Hematopoietic multipotent progenitor cell (in vitro differentiated cells): ENCODE measurements around the gene LRP1B. TPM values are rescaled to one million over a fixed set of nuclear protein-coding genes. Genes with fewer than 3 reads are reported as not detected.

Experiments used
- DNase-seq, 3 donors: peaks; one replicate each; pipeline ENCODE4 v3.0.0-alpha.2; 2011 to 2015; ENCODE audit warnings: low read depth in 2 of 3, low spot score in 2 of 3
- total RNA-seq: library from RNA; depleted of rRNA; stranded (reverse); fragments of >200 nt; gene quantifications from one replicate; pipeline ENCODE4 v1.2.3, GENCODE V29; 2012

The LRP1B gene
- total RNA-seq, 1 donor, result under 0.01 TPM

DNA sequence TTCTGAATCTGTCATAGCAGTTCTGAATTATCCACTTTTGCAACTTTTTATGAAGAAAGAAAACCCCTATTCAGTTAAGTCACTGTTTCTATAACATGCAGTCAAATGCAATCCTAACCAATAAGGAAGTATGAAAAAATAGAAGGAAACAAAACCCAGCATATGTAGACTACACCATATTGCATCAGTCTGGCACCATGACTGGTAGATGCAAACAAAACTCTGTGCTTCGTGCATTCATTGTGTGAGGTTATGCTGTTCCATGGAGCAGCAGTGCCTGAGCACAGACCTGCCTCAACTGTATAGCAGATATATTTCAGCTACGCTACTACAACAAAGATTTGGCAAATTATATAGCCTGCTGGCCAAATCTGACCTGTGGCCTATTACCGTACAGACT, 325.5 kb downstream of the LRP1B start:
- DNase-seq, result no peak

- no peak for DNase-seq
These were observed 334.4 kb downstream of the LRP1B start for GRCh38 chr2:141796449-141796848.

- no peak for DNase-seq
These were observed 339.3 kb downstream of the LRP1B start for GRCh38 chr2:141791521-141791920.

- DNase-seq, result no peak
These were observed 348.2 kb downstream of the LRP1B start for GRCh38 chr2:141782574-141782973.

GRCh38 chr2:141778315-141778835, 352.4 kb downstream of the LRP1B start:
- no peak for DNase-seq

GRCh38 chr2:141770530-141770929, 360.3 kb downstream of the LRP1B start:
- DNase-seq, result no peak

GRCh38 chr2:141767691-141768090, 363.1 kb downstream of the LRP1B start:
- DNase-seq, result no peak

GRCh38 chr2:141767051-141767450, 363.8 kb downstream of the LRP1B start:
- no peak for DNase-seq

DNA sequence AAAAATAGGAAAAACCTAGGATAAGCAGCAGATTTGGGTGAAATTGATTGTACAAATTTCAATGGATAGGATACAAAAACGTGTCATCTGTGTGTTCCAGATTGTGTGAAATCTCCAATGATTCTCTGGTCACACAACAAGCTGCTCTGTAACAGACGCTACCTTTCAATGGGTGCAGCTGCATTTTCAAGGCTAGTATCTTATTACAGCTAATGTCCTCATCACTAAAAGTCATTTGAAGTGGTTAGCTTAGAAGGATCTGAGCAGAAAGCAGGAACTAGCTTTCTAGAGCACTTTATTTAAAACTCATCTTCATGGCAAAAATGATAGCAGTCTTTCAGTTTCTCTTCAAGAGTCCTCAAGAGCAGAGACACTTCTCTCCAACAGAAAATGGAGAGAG, 364.6 kb downstream of the LRP1B start:
- no peak for DNase-seq

- DNase-seq, result no peak
These were observed 382.2 kb downstream of the LRP1B start for GRCh38 chr2:141748616-141749015.

DNA sequence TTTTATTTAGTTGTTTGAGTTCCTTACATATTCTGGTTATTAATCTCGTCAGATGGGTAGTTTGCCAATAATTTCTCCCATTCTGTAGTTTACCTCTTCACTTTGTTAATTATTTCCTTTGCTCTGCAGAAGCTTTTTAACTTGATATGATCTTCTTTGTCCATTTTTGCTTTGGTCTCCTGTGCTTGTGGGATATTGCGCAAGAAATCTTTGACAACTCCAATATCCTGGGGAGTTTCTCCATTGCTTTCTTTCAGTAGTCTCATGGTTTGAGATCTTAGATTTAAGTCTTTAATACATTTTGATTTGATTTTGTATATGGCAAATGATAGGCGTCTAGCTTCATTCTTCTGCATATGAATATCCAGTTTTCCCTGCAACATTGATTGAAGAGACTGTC, 389.2 kb downstream of the LRP1B start:
- DNase-seq, result no peak

DNA sequence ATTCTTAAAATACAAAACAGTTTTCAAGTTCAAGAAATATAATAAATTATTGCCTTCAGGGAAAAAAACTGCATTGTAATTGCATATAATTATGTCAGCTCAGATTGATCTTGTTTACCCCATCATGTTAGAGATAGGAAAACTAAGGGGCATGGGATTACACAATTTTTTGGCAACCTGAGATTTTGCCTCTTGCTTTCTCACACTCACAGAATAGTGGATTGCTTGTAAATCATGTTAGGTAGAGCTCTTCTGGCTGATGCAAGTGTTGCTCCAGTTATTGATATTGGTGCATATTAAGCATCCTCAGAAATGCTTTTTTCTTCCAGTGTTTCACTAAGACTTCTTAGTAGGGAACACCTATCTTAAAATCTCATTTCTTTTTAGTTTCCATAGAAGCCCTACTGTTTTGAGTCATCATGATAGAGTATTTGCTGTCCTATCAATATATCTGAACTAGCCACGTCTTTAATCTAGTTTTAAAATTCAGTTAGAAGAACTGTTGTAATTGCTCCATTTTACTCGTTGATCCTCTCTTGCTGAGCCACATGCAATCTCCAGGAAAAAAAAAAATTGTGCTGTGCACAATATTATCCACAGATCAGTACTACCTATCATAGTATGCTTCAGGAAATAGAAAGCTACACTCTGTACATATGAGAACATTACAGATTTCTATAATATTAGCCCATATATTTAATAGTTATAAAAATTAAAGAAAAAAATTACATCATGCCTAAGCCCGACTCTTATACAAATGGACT, 393.1 kb downstream of the LRP1B start:
- no peak for DNase-seq

- no peak for DNase-seq
These were observed 394.4 kb downstream of the LRP1B start for GRCh38 chr2:141736466-141736865.

DNA sequence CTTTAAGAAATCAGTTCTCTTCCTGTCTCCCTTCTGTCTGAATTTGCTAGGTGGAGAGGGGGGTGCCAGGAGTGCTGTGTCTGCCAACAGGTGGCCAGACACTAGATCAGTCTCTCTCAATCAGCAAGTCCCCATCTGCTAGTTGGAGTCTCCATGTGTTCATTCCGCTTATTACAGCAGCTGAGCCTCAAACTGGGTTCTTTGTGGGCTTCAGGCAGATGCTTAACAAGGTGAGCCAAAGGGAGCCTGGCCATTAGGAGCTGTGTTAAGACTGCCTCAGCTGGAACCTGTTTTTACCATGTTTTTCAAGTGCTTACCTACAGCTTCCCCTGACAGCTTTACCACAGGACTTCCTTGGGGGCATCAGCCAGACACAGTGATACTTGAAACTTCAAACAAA, 401.9 kb downstream of the LRP1B start:
- no peak for DNase-seq

- DNase-seq, result no peak
These were observed 402.7 kb downstream of the LRP1B start for GRCh38 chr2:141728142-141728541.

- no peak for DNase-seq
These were observed 406.4 kb downstream of the LRP1B start for GRCh38 chr2:141724426-141724825.

GRCh38 chr2:141723814-141724213, 407.0 kb downstream of the LRP1B start:
- no peak for DNase-seq

- no peak for DNase-seq
These were observed 410.3 kb downstream of the LRP1B start for GRCh38 chr2:141720476-141720875.

DNA sequence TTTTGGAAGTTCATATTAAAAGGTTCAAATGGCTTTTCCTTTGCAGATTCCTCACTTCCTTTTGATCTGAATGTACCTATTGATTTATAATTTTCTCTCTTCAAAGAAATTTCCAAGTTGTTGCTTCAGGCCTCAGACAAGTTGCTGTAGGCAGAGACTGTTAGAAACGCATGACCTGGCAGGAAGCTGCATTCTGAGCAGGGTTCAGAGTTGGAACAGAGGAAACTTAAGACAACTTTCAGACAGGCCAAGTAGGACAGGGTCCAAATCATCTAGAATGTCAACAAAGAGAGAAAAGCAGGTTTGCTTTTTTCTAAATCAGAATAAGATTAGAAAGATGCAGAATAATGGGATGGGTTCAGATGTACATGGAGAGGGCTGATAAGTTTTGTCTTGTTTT, 416.3 kb downstream of the LRP1B start:
- DNase-seq, result no peak

DNA sequence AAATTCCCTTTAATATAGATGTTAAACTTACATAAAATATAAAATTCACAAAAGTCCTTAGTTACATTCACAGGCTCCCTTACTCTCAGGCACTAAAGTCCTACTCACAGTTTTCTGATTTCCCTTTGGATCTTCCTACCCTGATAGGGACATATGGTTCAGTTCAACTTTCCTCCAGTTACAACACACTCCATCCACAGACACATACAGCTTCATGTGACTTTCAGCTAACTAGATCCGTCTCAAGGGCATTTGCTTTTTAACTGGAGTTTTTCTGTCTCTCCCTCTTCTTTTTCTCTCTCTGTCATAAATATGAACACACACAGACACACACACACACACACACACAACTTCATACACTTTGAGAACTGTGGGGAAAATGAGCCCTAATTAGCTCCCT, 419.2 kb downstream of the LRP1B start:
- DNase-seq, result no peak

GRCh38 chr2:141710589-141711239, 420.1 kb downstream of the LRP1B start:
- DNase-seq, result no peak

GRCh38 chr2:141709756-141710155, 421.1 kb downstream of the LRP1B start:
- no peak for DNase-seq
